ENCODE data around the gene FGD1. TPM values are rescaled to one million over a fixed set of nuclear protein-coding genes. Genes with fewer than 3 reads are reported as not detected.

The FGD1 gene
- total and polyA plus RNA-seq, 2 of the 13 experiments (the other 11 are each of a cell fraction or from before 2014, with no cell fraction given), result 0.36 to 0.62 TPM

- TF ChIP-seq ZNF512B (CRISPR knock-in tag; IDR thresholded peaks at IDR 0.05; ENCODE audit: borderline replicate concordance) (no peak), THYN1 (CRISPR knock-in tag; IDR thresholded peaks at IDR 0.05; ENCODE audit: borderline replicate concordance, low read depth) (no peak), CHD2 (IDR thresholded peaks at IDR 0.05; ENCODE audit: low read depth, low read length) (peak; percentile 73), KAT8 (CRISPR knock-in tag; IDR thresholded peaks at IDR 0.05) (peak; percentile 71), ASH2L (IDR thresholded peaks at IDR 0.05; ENCODE audit: insufficient read length, low read depth, low read length) (peak; percentile 24), SMARCE1 (IDR thresholded peaks at IDR 0.05; ENCODE audit: borderline replicate concordance) (no peak), UBTF (CRISPR knock-in tag; IDR thresholded peaks at IDR 0.05) (0 out of 2 replicates have a peak, but pooled peaks have one; percentile 21), POLR2AphosphoS5 (IDR thresholded peaks at IDR 0.05; ENCODE audit: low read depth, low read length) (peak; percentile 76), PCBP1 (IDR thresholded peaks at IDR 0.05; ENCODE audit: borderline replicate concordance, low read depth, low read length) (peak; percentile 88; the same call in 1 of the 2 replicates), KDM5B (CRISPR knock-in tag; IDR thresholded peaks at IDR 0.05; ENCODE audit: borderline replicate concordance) (no peak), HNRNPLL (IDR thresholded peaks at IDR 0.05; ENCODE audit: low read depth, low read length, poor library complexity, severe bottlenecking) (peak; percentile 75), EHMT2 (IDR thresholded peaks at IDR 0.05; ENCODE audit: borderline replicate concordance, low read depth, low read length) (peak; percentile 33; the same call in 1 of the 2 replicates), DRAP1 (CRISPR knock-in tag; IDR thresholded peaks at IDR 0.05) (peak; percentile 64), ZNF224 (CRISPR knock-in tag; IDR thresholded peaks at IDR 0.05) (no peak), ELF4 (CRISPR knock-in tag; IDR thresholded peaks at IDR 0.05; ENCODE audit: borderline replicate concordance) (peak; percentile 63; the same call in 1 of the 2 replicates), ZMYM4 (CRISPR knock-in tag; IDR thresholded peaks at IDR 0.05) (peak; percentile 43; the same call in 1 of the 2 replicates), BRCA1 (CRISPR knock-in tag; IDR thresholded peaks at IDR 0.05) (no peak), SAP130 (CRISPR knock-in tag; IDR thresholded peaks at IDR 0.05; ENCODE audit: low read depth) (peak; percentile 75), ZHX1 (CRISPR knock-in tag; IDR thresholded peaks at IDR 0.05; ENCODE audit: low read depth) (0 out of 2 replicates have a peak, but pooled peaks have one; percentile 40), POLR2G (IDR thresholded peaks at IDR 0.05; ENCODE audit: low read depth, low read length) (peak; percentile 76; the same call in 1 of the 2 replicates)
Observed at GRCh38 chrX:54529552-54530356, 33.7 kb upstream of the FGD1 start, which contains the start of gene GNL3L (continued).

All from HepG2 (cell line).